GM23338 (cell line): ENCODE data around the gene ZNF358. TPM values are rescaled to one million over a fixed set of nuclear protein-coding genes. Genes with fewer than 3 reads are reported as not detected.

Experiments used
- ATAC-seq: fragments of 200-7000 bp; cut with Tn5 transposase; 3 replicates; pipeline ENCODE4 v1.9.1; 2020
- DNase-seq: peaks from one replicate; pipeline ENCODE4 v3.0.0-alpha.2; 2015; ENCODE audit warnings: low spot score
- H2AFZ ChIP-seq: fragments of 200-600 bp; sonication (generic); 2 replicates; pipeline ENCODE4 v1.8.0; 2016; ENCODE audit warnings: antibody characterized with exemption, mild to moderate bottlenecking, moderate library complexity
- H3F3A ChIP-seq: fragments of 200-600 bp; sonication (generic); replicated peaks from 2 replicates; pipeline ENCODE4 v1.8.0; 2017; ENCODE audit warnings: antibody characterized with exemption, mixed run types, low read depth
- H3K27ac ChIP-seq: fragments of 200-600 bp; sonication (generic); 2 replicates; pipeline ENCODE4 v1.6.1; 2016; ENCODE audit warnings: low read depth
- H3K27me3 ChIP-seq: fragments of 200-600 bp; sonication (generic); 2 replicates; pipeline ENCODE4 v1.8.0; 2016; ENCODE audit warnings: mild to moderate bottlenecking, mixed run types, moderate library complexity; ENCODE audit not compliant: insufficient read depth
- H3K36me3 ChIP-seq: fragments of 200-600 bp; sonication (generic); 2 replicates; pipeline ENCODE4 v1.8.0; 2016; ENCODE audit warnings: mild to moderate bottlenecking; ENCODE audit not compliant: insufficient read depth
- H3K4me1 ChIP-seq: fragments of 200-600 bp; sonication (generic); 2 replicates; pipeline ENCODE4 v1.8.0; 2016; ENCODE audit warnings: mild to moderate bottlenecking, moderate library complexity; ENCODE audit not compliant: insufficient read depth
- H3K4me2 ChIP-seq: fragments of 200-600 bp; sonication (generic); 2 replicates; pipeline ENCODE4 v1.7.1; 2017; ENCODE audit warnings: mixed run types
- H3K4me3 ChIP-seq: fragments of 200-600 bp; sonication (generic); 2 replicates; pipeline ENCODE4 v1.6.1; 2016; ENCODE audit warnings: mixed run types
- H3K79me2 ChIP-seq: fragments of 200-600 bp; sonication (generic); replicated peaks from 2 replicates; pipeline ENCODE4 v1.8.0; 2017; ENCODE audit warnings: mild to moderate bottlenecking; ENCODE audit not compliant: insufficient read depth
- H3K9me2 ChIP-seq: fragments of 200-600 bp; sonication (generic); 2 replicates; pipeline ENCODE4 v1.8.0; 2017; ENCODE audit not compliant: insufficient read depth
- H4K20me1 ChIP-seq: fragments of 200-600 bp; sonication (generic); replicated peaks from 2 replicates; pipeline ENCODE4 v1.8.0; 2017; ENCODE audit warnings: mild to moderate bottlenecking; ENCODE audit not compliant: insufficient read depth
- H3K27ac Mint-ChIP-seq: 2 replicates; pipeline ENCODE4 v1.8.0; 2020; ENCODE audit warnings: inconsistent platforms, mild to moderate bottlenecking, moderate library complexity, mixed read lengths
- H3K27me3 Mint-ChIP-seq: 3 replicates; pipeline ENCODE4 v1.8.0; 2022; ENCODE audit warnings: low read depth, mild to moderate bottlenecking, moderate library complexity, mixed read lengths, inconsistent platforms; ENCODE audit not compliant: insufficient read depth, poor library complexity
- H3K36me3 Mint-ChIP-seq: 3 replicates; pipeline ENCODE4 v1.8.0; 2021; ENCODE audit warnings: low read depth, mild to moderate bottlenecking, inconsistent platforms, moderate library complexity, mixed read lengths
- H3K4me1 Mint-ChIP-seq: 3 replicates; pipeline ENCODE4 v1.8.0; 2020; ENCODE audit warnings: mild to moderate bottlenecking, inconsistent platforms, mixed read lengths
- H3K4me3 Mint-ChIP-seq: 3 replicates; pipeline ENCODE4 v1.8.0; 2021; ENCODE audit warnings: moderate library complexity, mild to moderate bottlenecking, inconsistent platforms, mixed read lengths
- H3K9me3 Mint-ChIP-seq: 3 replicates; pipeline ENCODE4 v1.8.0; 2020; ENCODE audit warnings: moderate library complexity, mild to moderate bottlenecking, inconsistent platforms, mixed read lengths
- CREB1 ChIP-seq: fragments of 250-450 bp; sonication (Bioruptor Pico); IDR thresholded peaks from 2 replicates; pipeline ENCODE4 v1.5.0; 2020; ENCODE audit warnings: low read depth, mild to moderate bottlenecking, moderate library complexity
- CTCF ChIP-seq, 2 experiments: fragments of 200-600 bp in 1 of 2; sonication (generic) in 1 of 2; conservative IDR thresholded peaks; 2 replicates each; pipeline versions ENCODE4 v1.5.1 to v1.6.1; 2016 to 2017; ENCODE audit warnings: antibody characterized with exemption in 2 of 2, low read depth in 2 of 2, mild to moderate bottlenecking in 2 of 2, moderate library complexity in 1 of 2
- EZH2 ChIP-seq: fragments of 200-600 bp; sonication (generic); IDR thresholded peaks from one replicate; pipeline ENCODE4 v1.8.0; 2017; ENCODE audit warnings: antibody characterized with exemption, mild to moderate bottlenecking, low read depth; ENCODE audit not compliant: unreplicated experiment
- EZH2phosphoT487 ChIP-seq: fragments of 200-600 bp; sonication (generic); IDR thresholded peaks from one replicate; pipeline ENCODE4 v1.8.1; 2018; ENCODE audit warnings: antibody characterized with exemption; ENCODE audit not compliant: unreplicated experiment
- JUNB ChIP-seq: IDR thresholded peaks from one replicate; pipeline ENCODE4 v1.6.1; 2016; ENCODE audit warnings: antibody characterized with exemption; ENCODE audit not compliant: unreplicated experiment
- NANOG ChIP-seq: IDR thresholded peaks from 2 replicates; pipeline ENCODE4 v1.6.1; 2016; ENCODE audit warnings: antibody characterized with exemption, borderline replicate concordance
- POLR2AphosphoS5 ChIP-seq: IDR thresholded peaks from 2 replicates; pipeline ENCODE4 v1.6.1; 2016; ENCODE audit warnings: antibody characterized with exemption, low read depth
- REST ChIP-seq: IDR thresholded peaks from one replicate; pipeline ENCODE4 v1.6.1; 2018; ENCODE audit warnings: antibody characterized with exemption; ENCODE audit not compliant: unreplicated experiment
- STAT1 ChIP-seq: IDR thresholded peaks from one replicate; pipeline ENCODE4 v1.6.1; 2016; ENCODE audit warnings: antibody characterized with exemption; ENCODE audit not compliant: unreplicated experiment
- ZNF114 ChIP-seq: fragments of 250-450 bp; sonication (Bioruptor Pico); IDR thresholded peaks from 2 replicates; pipeline ENCODE4 v1.5.0; 2020; ENCODE audit warnings: mild to moderate bottlenecking, moderate library complexity
- ZNF331 ChIP-seq: fragments of 250-450 bp; sonication (Bioruptor Pico); IDR thresholded peaks from 2 replicates; pipeline ENCODE4 v1.5.0; 2020; ENCODE audit warnings: low read depth, mild to moderate bottlenecking, moderate library complexity
- ZNF462 ChIP-seq: fragments of 250-450 bp; sonication (Bioruptor Pico); IDR thresholded peaks from 2 replicates; pipeline ENCODE4 v1.5.0; 2020; ENCODE audit warnings: mild to moderate bottlenecking, moderate library complexity
- polyA plus RNA-seq: library from polyadenylated mRNA; unstranded; fragments of >200 nt; fragmentation: Nextera tagmentation; extraction: Ambion mirVana; gene quantifications from 2 replicates; pipeline ENCODE4 v1.2.1, GENCODE V29; 2016
- total RNA-seq: library from RNA; depleted of rRNA; stranded (reverse); fragments of >200 nt; shearing (Covaris generic); gene quantifications from 2 replicates; pipeline ENCODE4 v1.2.3, GENCODE V29; 2014
- TF ChIP-seq, protein P1 (sequence below): IDR thresholded peaks from 2 replicates; pipeline ENCODE4 v1.6.1; 2016; ENCODE audit warnings: antibody characterized with exemption

The ZNF358 gene
- total and polyA plus RNA-seq, 2 experiments from 2014 or later: 23.8 to 52.9 TPM

DNA sequence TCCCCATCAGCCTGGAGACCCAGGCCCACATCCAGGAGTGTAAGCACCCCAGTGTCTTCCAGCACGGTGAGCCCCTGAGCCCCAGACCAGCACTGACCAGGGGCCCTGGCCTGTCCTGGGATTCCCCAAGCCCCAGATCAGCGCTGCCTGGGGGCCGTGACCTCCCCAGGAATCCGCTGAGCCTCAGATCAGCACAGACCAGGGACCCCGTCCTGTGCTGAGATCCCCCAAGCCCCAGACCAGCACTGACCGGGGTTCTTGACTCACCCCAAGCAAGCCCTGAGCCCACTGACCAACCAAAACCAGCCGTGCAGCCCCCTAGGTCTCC lies 12.3 kb downstream of the ZNF358 start:
- H3K4me2 ChIP-seq: no peak overlapping the region
- no peak overlapping the region for H3K4me3 ChIP-seq
- ATAC-seq: no peak
- H3F3A ChIP-seq: peaks cover 5% of the 10 kb centered on the region; the same call in 1 of the 2 replicates
- H3K4me1 Mint-ChIP-seq: no peaks in the 10 kb centered on the region; the same call in 2 of the 3 replicates
- H3K27ac Mint-ChIP-seq: no peak overlapping the region
- DNase-seq: no peak
- no peaks in the 10 kb centered on the region for H4K20me1 ChIP-seq
- TF ChIP-seq REST: no peak
- TF ChIP-seq, protein P1, sequence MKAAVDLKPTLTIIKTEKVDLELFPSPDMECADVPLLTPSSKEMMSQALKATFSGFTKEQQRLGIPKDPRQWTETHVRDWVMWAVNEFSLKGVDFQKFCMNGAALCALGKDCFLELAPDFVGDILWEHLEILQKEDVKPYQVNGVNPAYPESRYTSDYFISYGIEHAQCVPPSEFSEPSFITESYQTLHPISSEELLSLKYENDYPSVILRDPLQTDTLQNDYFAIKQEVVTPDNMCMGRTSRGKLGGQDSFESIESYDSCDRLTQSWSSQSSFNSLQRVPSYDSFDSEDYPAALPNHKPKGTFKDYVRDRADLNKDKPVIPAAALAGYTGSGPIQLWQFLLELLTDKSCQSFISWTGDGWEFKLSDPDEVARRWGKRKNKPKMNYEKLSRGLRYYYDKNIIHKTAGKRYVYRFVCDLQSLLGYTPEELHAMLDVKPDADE: no peak
- TF ChIP-seq JUNB: no peak
- no peak for TF ChIP-seq EZH2phosphoT487
- no peak for TF ChIP-seq ZNF114
- TF ChIP-seq EZH2: no peak
- no peak for TF ChIP-seq ZNF331 (CRISPR knock-in tag)
- no peak for TF ChIP-seq STAT1
- TF ChIP-seq CTCF (conservative IDR thresholded peaks at IDR 0.05; ENCODE audit: low read depth in 2 of 2): no peak
- TF ChIP-seq CREB1 (CRISPR knock-in tag): no peak
- TF ChIP-seq ZNF462 (CRISPR knock-in tag): no peak
- no peak for TF ChIP-seq POLR2AphosphoS5
- TF ChIP-seq NANOG: no peak
- H3K4me1 ChIP-seq: peaks cover 4% of the 10 kb centered on the region; the same call in 1 of the 2 replicates
- H2AFZ ChIP-seq: no peak overlapping the region
- peaks cover 2% of the 10 kb centered on the region; the same call in 1 of the 2 replicates for H3K79me2 ChIP-seq
- H3K27me3 Mint-ChIP-seq: peaks cover 2% of the 10 kb centered on the region
- peaks cover 6% of the 10 kb centered on the region for H3K36me3 Mint-ChIP-seq
- H3K36me3 ChIP-seq: no peaks in the 10 kb centered on the region
- no peaks in the 10 kb centered on the region for H3K27me3 ChIP-seq
- no peaks in the 10 kb centered on the region for H3K9me3 Mint-ChIP-seq
- no peaks in the 10 kb centered on the region for H3K9me2 ChIP-seq
- no peak overlapping the region for H3K4me3 Mint-ChIP-seq
- H3K27ac ChIP-seq: no peak overlapping the region
